Regular cardiac myocyte (primary cell): ENCODE results near the gene RAD51AP2. TPM values are rescaled to one million over a fixed set of nuclear protein-coding genes. Genes with fewer than 3 reads are reported as not detected.

ENCODE experiments used
- total RNA-seq: library from RNA; depleted of rRNA; stranded (reverse); fragments of >200 nt; gene quantifications from 2 replicates; pipeline ENCODE4 v1.2.3, GENCODE V29; 2014

Gene RAD51AP2
- under 0.01 TPM in 2 replicates for total RNA-seq

DNA sequence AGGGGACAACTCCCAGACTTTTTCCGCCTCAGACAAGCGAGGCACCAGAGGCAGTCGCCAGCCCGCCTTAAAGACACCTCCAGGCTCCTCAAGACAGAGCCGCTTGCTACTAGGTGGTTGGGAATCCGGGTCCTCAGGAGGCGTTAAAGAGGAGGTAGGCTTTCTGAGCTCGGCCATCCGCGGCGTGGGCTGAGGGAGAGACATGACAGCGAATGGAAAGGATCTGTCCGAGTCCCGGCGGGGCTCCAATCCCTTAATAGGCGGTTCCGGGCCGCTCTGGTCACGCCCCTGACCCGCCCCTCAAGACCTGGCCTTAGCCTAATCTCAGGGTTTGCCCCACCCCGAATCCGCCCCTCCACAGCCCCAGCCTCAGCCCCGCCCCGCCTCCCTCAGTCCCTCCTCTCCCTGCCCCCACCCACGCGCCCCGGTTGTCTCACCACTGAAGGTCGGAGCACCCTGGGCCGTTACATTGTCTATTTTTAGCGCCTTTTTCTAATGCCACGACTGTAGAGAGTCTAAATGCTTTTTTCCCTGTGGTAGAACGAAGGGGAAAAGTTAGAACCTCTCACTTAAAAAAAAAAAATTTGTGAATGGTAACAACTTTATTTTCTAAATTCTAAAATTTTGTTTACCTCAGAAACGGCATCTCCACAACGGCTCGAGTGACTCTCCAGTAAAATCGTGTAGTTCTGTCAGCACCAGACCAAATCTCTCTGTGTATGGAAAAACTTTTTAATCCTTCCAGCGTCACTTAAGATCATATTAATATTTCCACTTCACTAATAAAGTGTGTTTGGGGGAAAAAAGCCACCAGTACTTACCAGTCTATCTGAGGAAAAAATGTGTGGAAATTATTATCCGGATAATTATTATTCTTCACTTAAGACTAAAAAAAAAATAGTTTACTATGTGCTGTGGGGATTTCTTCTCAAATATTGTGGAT is at the start of gene RAD51AP2:
Gene RAD51AP2, minus strand, starts transcription at position 229 of the 943 bp plus-strand sequence. Its CDS starts 25 bp downstream, at position 204.

DNA sequence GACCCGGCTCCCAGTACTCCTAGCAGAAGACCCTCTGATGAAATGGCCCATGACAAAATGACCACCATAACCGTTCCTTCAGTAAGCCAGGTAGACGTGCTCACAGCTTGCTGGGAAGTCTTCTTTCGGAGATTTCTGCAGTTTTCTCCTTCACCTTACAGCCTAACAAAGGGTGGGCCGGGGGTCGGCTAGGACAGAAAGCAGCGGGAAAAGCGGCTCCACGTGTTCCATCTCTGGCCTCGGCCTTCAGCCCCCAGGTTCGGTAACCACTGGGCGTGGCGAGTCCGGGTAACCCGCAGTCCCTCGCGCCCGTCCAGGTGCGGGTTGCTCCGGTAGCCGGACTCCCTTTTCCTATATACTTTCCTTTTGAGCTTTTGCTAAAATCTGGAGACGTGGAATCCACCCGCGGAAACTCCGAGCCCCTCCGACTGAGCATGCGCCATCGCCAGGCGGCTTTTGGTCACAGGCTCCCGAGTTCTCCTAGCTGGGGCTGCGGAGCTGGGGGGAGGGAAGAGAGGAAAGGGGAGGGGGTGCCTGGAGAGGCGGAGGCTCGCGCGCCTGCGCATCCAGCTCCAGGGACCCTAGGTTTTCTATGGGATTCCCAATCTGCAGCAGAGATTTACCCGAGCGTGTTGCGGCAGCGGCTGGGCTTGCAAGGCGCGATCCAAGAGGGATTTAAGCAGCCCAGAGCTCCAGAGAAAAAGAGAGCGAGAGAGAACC is 22.0 kb upstream of the RAD51AP2 start, which contains the start of gene VSNL1:
Gene VSNL1, plus strand, starts transcription at position 604 of the 720 bp plus-strand sequence. CDS start 51,379 bp downstream, outside the sequence.

Other genes starting within 250 kb of the RAD51AP2 start
- 0.38 and 0.85 TPM in 2 replicates for gene VSNL1, start 22.3 kb upstream of the RAD51AP2 start, total RNA-seq
- 21.4 and 30.1 TPM in 2 replicates for gene SMC6, start 235.4 kb upstream of the RAD51AP2 start, total RNA-seq
- gene GEN1, start 235.7 kb upstream of the RAD51AP2 start, total RNA-seq = 8.5 and 17.8 TPM in 2 replicates